K562 (cell line): ENCODE data around the gene CDKN2C. TPM values are rescaled to one million over a fixed set of nuclear protein-coding genes. Genes with fewer than 3 reads are reported as not detected.

Experiments used
- ATAC-seq: fragments of 200-7000 bp; cut with Tn5 transposase; 3 replicates; pipeline ENCODE4 v1.9.1; 2020; ENCODE audit warnings: moderate library complexity
- BruUV-seq: library from RNA; stranded (reverse); fragments of 400-500 nt; replicated peaks from 2 replicates; lab custom pipeline; 2021; lab: Mats Ljungman, UMichigan
- CTCF ChIA-PET: fragments of 300-600 bp; formaldehyde crosslinking; extraction: SDS; loops from one replicate; lab custom pipeline; 2021; ENCODE audit warnings: low intra/inter-chr PET ratio; lab: Yijun Ruan, JAX
- POLR2A ChIA-PET: fragments of 300-600, 350-650 bp; sonication (Branson Sonifier 250); formaldehyde crosslinking; extraction: SDS; loops from one replicate; lab custom pipeline; 2021; ENCODE audit warnings: antibody characterized with exemption, inconsistent platforms; lab: Yijun Ruan, JAX
- DNase-seq, 4 experiments: peaks; one replicate each; pipeline versions ENCODE4 v3.0.0 to v3.0.0-alpha.2; 2011 to 2018; ENCODE audit warnings: low spot score in 3 of 4, mixed read lengths in 3 of 4; ENCODE audit errors: extremely low read depth in 1 of 4
- FAIRE-seq: peaks from 2 replicates; lab custom pipeline; 2011; peaks lifted over from hg19 to GRCh38; lab: Jason Lieb, UNC
- H2AFZ ChIP-seq: 2 replicates; pipeline ENCODE4 v1.6.0; 2011; ENCODE audit warnings: low read depth, low read length, control low read depth, inconsistent platforms
- H3K27ac ChIP-seq: fragments of 200-600 bp; 3 replicates; pipeline ENCODE4 v1.8.0; 2011; ENCODE audit warnings: low read depth, mild to moderate bottlenecking, control low read depth, inconsistent platforms, low read length, moderate library complexity, mixed read lengths; ENCODE audit errors: extremely low read depth
- H3K27me3 ChIP-seq, 2 experiments: fragments of 300-600 bp in 1 of 2; 2 replicates in 1 of 2; 3 replicates in 1 of 2; pipeline versions ENCODE4 v1.6.0 to v1.8.0; 2011; ENCODE audit warnings: inconsistent platforms in 2 of 2, low read length in 2 of 2, mild to moderate bottlenecking in 1 of 2, mixed read lengths in 1 of 2, moderate library complexity in 1 of 2; ENCODE audit not compliant: control insufficient read depth in 2 of 2, insufficient read depth in 2 of 2
- H3K36me3 ChIP-seq: fragments of 300-600 bp; 3 replicates; pipeline ENCODE4 v1.8.0; 2011; ENCODE audit warnings: mild to moderate bottlenecking, low read length, inconsistent platforms; ENCODE audit not compliant: control insufficient read depth, insufficient read depth
- H3K4me1 ChIP-seq, 2 experiments: fragments of 200-600 bp in 1 of 2; replicated peaks in 1 of 2; 2 replicates in 1 of 2; 3 replicates in 1 of 2; pipeline versions ENCODE4 v1.5.1 to v1.8.0; 2011; ENCODE audit warnings: inconsistent platforms in 2 of 2, low read length in 2 of 2, mild to moderate bottlenecking in 1 of 2, mixed read lengths in 1 of 2, moderate library complexity in 1 of 2; ENCODE audit not compliant: control insufficient read depth in 2 of 2, insufficient read depth in 2 of 2
- H3K4me2 ChIP-seq: 2 replicates; pipeline ENCODE4 v1.6.1; 2011; ENCODE audit warnings: low read length, control low read depth, inconsistent platforms, mixed read lengths; ENCODE audit not compliant: insufficient read depth
- H3K4me3 ChIP-seq: fragments of 200-600 bp; sonication (generic), shearing (Covaris generic); 2 replicates; pipeline ENCODE4 v1.5.1; 2016; ENCODE audit warnings: control low read depth, inconsistent platforms
- H3K79me2 ChIP-seq: fragments of 200-600 bp; 3 replicates; pipeline ENCODE4 v1.8.0; 2011; ENCODE audit warnings: low read length, inconsistent platforms; ENCODE audit not compliant: control insufficient read depth, insufficient read depth
- H3K9ac ChIP-seq, 2 experiments: 2 replicates each; pipeline versions ENCODE4 v1.6.0 to v1.6.1; 2011; ENCODE audit warnings: low read depth in 2 of 2, low read length in 2 of 2, control low read depth in 1 of 2, inconsistent platforms in 1 of 2, mild to moderate bottlenecking in 1 of 2, mixed read lengths in 1 of 2; ENCODE audit not compliant: insufficient read depth in 1 of 2
- H3K9me1 ChIP-seq: one replicate; pipeline ENCODE4 v1.6.0; 2011; ENCODE audit warnings: inconsistent platforms, mild to moderate bottlenecking, low read length, moderate library complexity; ENCODE audit not compliant: control insufficient read depth, insufficient read depth
- H3K9me3 ChIP-seq: replicated peaks from 2 replicates; pipeline ENCODE4 v1.5.1; 2011; ENCODE audit warnings: low read depth, low read length, inconsistent platforms; ENCODE audit not compliant: control insufficient read depth, insufficient read depth
- H4K20me1 ChIP-seq: replicated peaks from 2 replicates; pipeline ENCODE4 v1.6.1; 2011; ENCODE audit warnings: low read length, inconsistent platforms, mixed read lengths; ENCODE audit not compliant: control insufficient read depth, insufficient read depth
- CEBPG ChIP-seq, 3 experiments: fragments of 200-800 bp in 1 of 3; sonication (Bioruptor generic) in 1 of 3; sonication (generic) in 1 of 3; formaldehyde crosslinking in 1 of 3; IDR thresholded peaks in 2 of 3; conservative IDR thresholded peaks in 1 of 3; 2 replicates each; pipeline versions ENCODE4 v1.6.1 to v1.8.0; 2016 to 2022; ENCODE audit warnings: missing compliant biosample characterization in 2 of 3, missing genetic modification characterization in 2 of 3, mild to moderate bottlenecking in 1 of 3, missing genetic modification reagents in 1 of 3
- CREM ChIP-seq: IDR thresholded peaks from 2 replicates; pipeline ENCODE4 v1.6.1; 2014; ENCODE audit warnings: antibody characterized with exemption, low read depth
- EP400 ChIP-seq: fragments of 450-650 bp; IDR thresholded peaks from 2 replicates; pipeline ENCODE4 v1.6.1; 2017; ENCODE audit warnings: antibody characterized with exemption, mild to moderate bottlenecking, moderate library complexity
- EZH2 ChIP-seq: IDR thresholded peaks from 2 replicates; pipeline ENCODE4 v1.6.1; 2012; ENCODE audit warnings: low read depth, mild to moderate bottlenecking, inconsistent platforms, low read length, borderline replicate concordance
- GATAD2B ChIP-seq: fragments of 450-650 bp; IDR thresholded peaks from 2 replicates; pipeline ENCODE4 v1.6.1; 2017; ENCODE audit warnings: mild to moderate bottlenecking, borderline replicate concordance
- NBN ChIP-seq: fragments of 450-650 bp; IDR thresholded peaks from 2 replicates; pipeline ENCODE4 v1.6.1; 2016; ENCODE audit warnings: low read depth, mild to moderate bottlenecking
- SMAD3 ChIP-seq: fragments of 450-650 bp; formaldehyde crosslinking; conservative IDR thresholded peaks from 2 replicates; pipeline ENCODE4 v1.4.0; 2020; ENCODE audit warnings: mild to moderate bottlenecking
- ZNF766 ChIP-seq: fragments of 200-800 bp; sonication (Bioruptor generic); conservative IDR thresholded peaks from 2 replicates; pipeline ENCODE4 v1.6.1; 2016; ENCODE audit warnings: missing genetic modification characterization, missing compliant biosample characterization
- WGBS: fragments of 100-300 bp; shearing (Covaris generic); methylation state at CpG from one replicate; pipeline ENCODE4 v1.1.6; 2016; ENCODE audit warnings: low coverage, mixed read lengths; ENCODE audit not compliant: insufficient coverage; ENCODE audit errors: missing lambda C conversion rate; 5-methylcytosine and 5-hydroxymethylcytosine counted together
- in situ Hi-C: fragments of 300-500 bp; cut with MboI; formaldehyde crosslinking; loops from 4 replicates; pipeline ENCODE4 v1.15.0; 2018; ENCODE audit warnings: inconsistent platforms, mixed read lengths
- intact Hi-C: fragments of 100-400 bp; cut with micrococcal nuclease; formaldehyde crosslinking; loops from 2 replicates; pipeline ENCODE4 v1.14.2; 2022
- polyA plus RNA-seq, 8 experiments: library from polyadenylated mRNA; depleted of rRNA in 4 of 8; stranded (reverse) in 5 of 8; unstranded in 3 of 8; fragments of >200 nt; fragmentation: Nextera tagmentation in 2 of 8; fragmentation: Illumina TruSeq in 1 of 8; extraction: Ambion mirVana in 2 of 8; extraction: Trizol in 1 of 8; gene quantifications; 2 replicates each; pipeline versions ENCODE4 v1.2.1 to v1.2.3, GENCODE V29; 2011 to 2014; ENCODE audit warnings: inconsistent platforms in 1 of 8, missing spikeins in 1 of 8
- total RNA-seq, 7 experiments: library from RNA; depleted of rRNA in 6 of 7; stranded (reverse); fragments of >200 nt in 6 of 7; fragmentation: Illumina TruSeq in 2 of 7; extraction: Trizol in 2 of 7; gene quantifications; 2 replicates each; pipeline versions ENCODE4 v1.2.1 to v1.2.3, GENCODE V29; 2011 to 2021; ENCODE audit warnings: low replicate concordance in 1 of 7
- TF ChIP-seq, protein P1 (sequence below): fragments of 450-650 bp; formaldehyde crosslinking; IDR thresholded peaks from 2 replicates; pipeline ENCODE4 v1.4.0; 2020; ENCODE audit warnings: mild to moderate bottlenecking, moderate library complexity
- TF ChIP-seq, protein P2 (sequence below): fragments of 250-450 bp; sonication (Bioruptor Pico); IDR thresholded peaks from 2 replicates; pipeline ENCODE4 v1.4.0; 2020; ENCODE audit warnings: mild to moderate bottlenecking
- TF ChIP-seq, protein P3 (sequence below), 2 experiments: IDR thresholded peaks; 2 replicates each; pipeline ENCODE4 v1.6.1; 2012; ENCODE audit warnings: improper control_type of control experiment in 2 of 2, low read depth in 2 of 2, low read length in 2 of 2, borderline replicate concordance in 1 of 2
- TF ChIP-seq, protein P4 (sequence below): fragments of 250-450 bp; sonication (Bioruptor Pico); IDR thresholded peaks from 2 replicates; pipeline ENCODE4 v1.9.0; 2021; ENCODE audit warnings: mild to moderate bottlenecking

CDKN2C gene
- total and polyA plus RNA-seq, 9 of the 15 experiments (the other 6 are each of a cell fraction or from before 2014, with no cell fraction given) = 11.9 to 74.3 (median 45.9) TPM

GRCh38 chr1:50976890-50977574 is 7.0 kb downstream of the CDKN2C start (continued):
- peak; percentile 57 for TF ChIP-seq EP400
- no peak for TF ChIP-seq CEBPG (CRISPR knock-in tag; IDR thresholded peaks at IDR 0.05)
- peak; percentile 34 to 39; a peak in 1 of 4 replicates for TF ChIP-seq CEBPG (tag; conservative IDR thresholded peaks at IDR 0.05 in 1 of 2, IDR thresholded peaks at IDR 0.05 in 1 of 2)
- no peak for TF ChIP-seq ZNF766 (CRISPR knock-in tag)
- TF ChIP-seq SMAD3 (CRISPR knock-in tag) = no peak
- TF ChIP-seq, protein P1, sequence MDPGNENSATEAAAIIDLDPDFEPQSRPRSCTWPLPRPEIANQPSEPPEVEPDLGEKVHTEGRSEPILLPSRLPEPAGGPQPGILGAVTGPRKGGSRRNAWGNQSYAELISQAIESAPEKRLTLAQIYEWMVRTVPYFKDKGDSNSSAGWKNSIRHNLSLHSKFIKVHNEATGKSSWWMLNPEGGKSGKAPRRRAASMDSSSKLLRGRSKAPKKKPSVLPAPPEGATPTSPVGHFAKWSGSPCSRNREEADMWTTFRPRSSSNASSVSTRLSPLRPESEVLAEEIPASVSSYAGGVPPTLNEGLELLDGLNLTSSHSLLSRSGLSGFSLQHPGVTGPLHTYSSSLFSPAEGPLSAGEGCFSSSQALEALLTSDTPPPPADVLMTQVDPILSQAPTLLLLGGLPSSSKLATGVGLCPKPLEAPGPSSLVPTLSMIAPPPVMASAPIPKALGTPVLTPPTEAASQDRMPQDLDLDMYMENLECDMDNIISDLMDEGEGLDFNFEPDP = no peak

- Histone ChIP-seq H3K9me1 (no peaks in the 10 kb centered on the region), H2AFZ (peak overlapping the region; percentile 87), H3K4me3 (peak overlapping the region; percentile 67), H3K27ac (peak overlapping the region; percentile 96), H3K9me3 (no peaks in the 10 kb centered on the region), H3K36me3 (peaks cover 17% of the 10 kb centered on the region; the same call in 1 of the 3 replicates), H3K79me2 (peaks cover 89% of the 10 kb centered on the region), H3K4me2 (peak overlapping the region; percentile 92), H4K20me1 (no peaks in the 10 kb centered on the region), H3K27me3 (no peaks in the 10 kb centered on the region), H3K9ac (peak overlapping the region; percentile 91 to 95), H3K4me1 (peaks cover 17 to 21% of the 10 kb centered on the region in 2 experiments)
- FAIRE-seq = no peak
- in situ Hi-C loops = no loop called here
- intact Hi-C loops = loop anchor here (1.0 to 10.0 kb wide), 3 partner anchors 9 to 757 kb away; no protein-coding TSS in a partner anchor
- ATAC-seq = peak; percentile 58
- ChIA-PET POLR2A (interaction anchor here (0.5 to 4.7 kb wide), 29 partner anchors 8 to 604 kb away, joined by 3 to 65 read pairs (median 3); partner anchors contain the start of genes CDKN2C, EPS15 and FAF1), CTCF (no interaction called here)
- under 1% methylated on average over 41 of the region's 63 CpGs for WGBS
- DNase-seq = peak; percentile 87 to 90 (median 90)
- BruUV-seq = no TSS peak
- TF ChIP-seq EZH2 (no peak), CREM (peak; percentile 24; the same call in 1 of the 2 replicates), GATAD2B (peak; percentile 68), NBN (peak; percentile 59; the same call in 1 of the 2 replicates)
- TF ChIP-seq, protein P2, sequence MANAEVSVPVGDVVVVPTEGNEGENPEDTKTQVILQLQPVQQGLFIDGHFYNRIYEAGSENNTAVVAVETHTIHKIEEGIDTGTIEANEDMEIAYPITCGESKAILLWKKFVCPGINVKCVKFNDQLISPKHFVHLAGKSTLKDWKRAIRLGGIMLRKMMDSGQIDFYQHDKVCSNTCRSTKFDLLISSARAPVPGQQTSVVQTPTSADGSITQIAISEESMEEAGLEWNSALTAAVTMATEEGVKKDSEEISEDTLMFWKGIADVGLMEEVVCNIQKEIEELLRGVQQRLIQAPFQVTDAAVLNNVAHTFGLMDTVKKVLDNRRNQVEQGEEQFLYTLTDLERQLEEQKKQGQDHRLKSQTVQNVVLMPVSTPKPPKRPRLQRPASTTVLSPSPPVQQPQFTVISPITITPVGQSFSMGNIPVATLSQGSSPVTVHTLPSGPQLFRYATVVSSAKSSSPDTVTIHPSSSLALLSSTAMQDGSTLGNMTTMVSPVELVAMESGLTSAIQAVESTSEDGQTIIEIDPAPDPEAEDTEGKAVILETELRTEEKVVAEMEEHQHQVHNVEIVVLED = peak; percentile 24; the same call in 1 of the 2 replicates
- TF ChIP-seq, protein P3, sequence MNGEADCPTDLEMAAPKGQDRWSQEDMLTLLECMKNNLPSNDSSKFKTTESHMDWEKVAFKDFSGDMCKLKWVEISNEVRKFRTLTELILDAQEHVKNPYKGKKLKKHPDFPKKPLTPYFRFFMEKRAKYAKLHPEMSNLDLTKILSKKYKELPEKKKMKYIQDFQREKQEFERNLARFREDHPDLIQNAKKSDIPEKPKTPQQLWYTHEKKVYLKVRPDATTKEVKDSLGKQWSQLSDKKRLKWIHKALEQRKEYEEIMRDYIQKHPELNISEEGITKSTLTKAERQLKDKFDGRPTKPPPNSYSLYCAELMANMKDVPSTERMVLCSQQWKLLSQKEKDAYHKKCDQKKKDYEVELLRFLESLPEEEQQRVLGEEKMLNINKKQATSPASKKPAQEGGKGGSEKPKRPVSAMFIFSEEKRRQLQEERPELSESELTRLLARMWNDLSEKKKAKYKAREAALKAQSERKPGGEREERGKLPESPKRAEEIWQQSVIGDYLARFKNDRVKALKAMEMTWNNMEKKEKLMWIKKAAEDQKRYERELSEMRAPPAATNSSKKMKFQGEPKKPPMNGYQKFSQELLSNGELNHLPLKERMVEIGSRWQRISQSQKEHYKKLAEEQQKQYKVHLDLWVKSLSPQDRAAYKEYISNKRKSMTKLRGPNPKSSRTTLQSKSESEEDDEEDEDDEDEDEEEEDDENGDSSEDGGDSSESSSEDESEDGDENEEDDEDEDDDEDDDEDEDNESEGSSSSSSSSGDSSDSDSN (IDR thresholded peaks at IDR 0.05; ENCODE audit: borderline replicate concordance in 1 of 2, low read depth in 2 of 2, low read length in 2 of 2) = peak; percentile 90 to 94; a peak in 3 of 4 replicates
- TF ChIP-seq, protein P4, sequence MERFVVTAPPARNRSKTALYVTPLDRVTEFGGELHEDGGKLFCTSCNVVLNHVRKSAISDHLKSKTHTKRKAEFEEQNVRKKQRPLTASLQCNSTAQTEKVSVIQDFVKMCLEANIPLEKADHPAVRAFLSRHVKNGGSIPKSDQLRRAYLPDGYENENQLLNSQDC = no peak
These were observed 7.6 kb downstream of the CDKN2C start for GRCh38 chr1:50977575-50978143.
